K562 (cell line): ENCODE results near the gene LRRC61. TPM values are rescaled to one million over a fixed set of nuclear protein-coding genes. Genes with fewer than 3 reads are reported as not detected.

ENCODE experiments used
- BRD9 ChIP-seq: fragments of 450-650 bp; IDR thresholded peaks from 2 replicates; pipeline ENCODE4 v1.6.1; 2018; ENCODE audit warnings: low read depth; ENCODE audit not compliant: partially characterized antibody
- DIDO1 ChIP-seq: fragments of 450-650 bp; IDR thresholded peaks from 2 replicates; pipeline ENCODE4 v1.6.1; 2016; ENCODE audit warnings: low read depth, missing biosample characterization, missing genetic modification characterization
- FOXP4 ChIP-seq: sonication (generic); formaldehyde crosslinking; IDR thresholded peaks from 2 replicates; pipeline ENCODE4 v1.8.0; 2022; ENCODE audit warnings: mild to moderate bottlenecking, missing genetic modification reagents, borderline replicate concordance
- HNRNPK ChIP-seq: fragments of 200-400 bp; formaldehyde crosslinking; IDR thresholded peaks from one replicate; pipeline ENCODE4 v1.6.1; 2018; ENCODE audit warnings: mild to moderate bottlenecking, low read depth, low read length; ENCODE audit not compliant: poor library complexity, severe bottlenecking
- MYNN ChIP-seq, 2 experiments: sonication (generic); formaldehyde crosslinking in 1 of 2; IDR thresholded peaks; 2 replicates each; pipeline versions ENCODE4 v1.5.0 to v1.6.1; 2016 to 2020; ENCODE audit warnings: antibody characterized with exemption in 1 of 2, missing genetic modification reagents in 1 of 2
- NCOR1 ChIP-seq: fragments of 450-650 bp; IDR thresholded peaks from 2 replicates; pipeline ENCODE4 v1.6.1; 2016; ENCODE audit warnings: mild to moderate bottlenecking, moderate library complexity
- POLR3G ChIP-seq: IDR thresholded peaks from 2 replicates; pipeline ENCODE4 v1.6.1; 2011; ENCODE audit not compliant: insufficient read length, insufficient replicate concordance; ENCODE audit errors: extremely low read depth
- RB1 ChIP-seq: fragments of 450-650 bp; IDR thresholded peaks from 2 replicates; pipeline ENCODE4 v1.6.1; 2017; ENCODE audit warnings: low read depth, mild to moderate bottlenecking
- RHOXF2B ChIP-seq: fragments of 250-450 bp; sonication (Bioruptor Pico); conservative IDR thresholded peaks from 2 replicates; pipeline ENCODE4 v1.5.1; 2021
- SMARCA5 ChIP-seq: fragments of 450-650 bp; IDR thresholded peaks from 2 replicates; pipeline ENCODE4 v1.6.1; 2016
- ZNF668 ChIP-seq: fragments of 250-450 bp; sonication (Bioruptor Pico); IDR thresholded peaks from 2 replicates; pipeline ENCODE4 v1.8.0; 2022; ENCODE audit warnings: mild to moderate bottlenecking, inconsistent platforms
- polyA plus RNA-seq, 8 experiments: library from polyadenylated mRNA; depleted of rRNA in 4 of 8; stranded (reverse) in 5 of 8; unstranded in 3 of 8; fragments of >200 nt; fragmentation: Nextera tagmentation in 2 of 8; fragmentation: Illumina TruSeq in 1 of 8; extraction: Ambion mirVana in 2 of 8; extraction: Trizol in 1 of 8; gene quantifications; 2 replicates each; pipeline versions ENCODE4 v1.2.1 to v1.2.3, GENCODE V29; 2011 to 2014; ENCODE audit warnings: inconsistent platforms in 1 of 8, missing spikeins in 1 of 8
- total RNA-seq, 7 experiments: library from RNA; depleted of rRNA in 6 of 7; stranded (reverse); fragments of >200 nt in 6 of 7; fragmentation: Illumina TruSeq in 2 of 7; extraction: Trizol in 2 of 7; gene quantifications; 2 replicates each; pipeline versions ENCODE4 v1.2.1 to v1.2.3, GENCODE V29; 2011 to 2021; ENCODE audit warnings: low replicate concordance in 1 of 7
- TF ChIP-seq, protein P1 (sequence below): fragments of 200-400 bp; formaldehyde crosslinking; IDR thresholded peaks from 2 replicates; pipeline ENCODE4 v1.6.1; 2017; ENCODE audit warnings: mild to moderate bottlenecking, low read depth, low read length, moderate library complexity
- TF ChIP-seq, protein P2 (sequence below): fragments of 450-650 bp; IDR thresholded peaks from 2 replicates; pipeline ENCODE4 v1.6.1; 2017; ENCODE audit warnings: antibody characterized with exemption

The LRRC61 gene
- total and polyA plus RNA-seq, 9 of the 15 experiments (the other 6 are each of a cell fraction or from before 2014, with no cell fraction given) = 1.3 to 55.2 (median 35.2) TPM

DNA sequence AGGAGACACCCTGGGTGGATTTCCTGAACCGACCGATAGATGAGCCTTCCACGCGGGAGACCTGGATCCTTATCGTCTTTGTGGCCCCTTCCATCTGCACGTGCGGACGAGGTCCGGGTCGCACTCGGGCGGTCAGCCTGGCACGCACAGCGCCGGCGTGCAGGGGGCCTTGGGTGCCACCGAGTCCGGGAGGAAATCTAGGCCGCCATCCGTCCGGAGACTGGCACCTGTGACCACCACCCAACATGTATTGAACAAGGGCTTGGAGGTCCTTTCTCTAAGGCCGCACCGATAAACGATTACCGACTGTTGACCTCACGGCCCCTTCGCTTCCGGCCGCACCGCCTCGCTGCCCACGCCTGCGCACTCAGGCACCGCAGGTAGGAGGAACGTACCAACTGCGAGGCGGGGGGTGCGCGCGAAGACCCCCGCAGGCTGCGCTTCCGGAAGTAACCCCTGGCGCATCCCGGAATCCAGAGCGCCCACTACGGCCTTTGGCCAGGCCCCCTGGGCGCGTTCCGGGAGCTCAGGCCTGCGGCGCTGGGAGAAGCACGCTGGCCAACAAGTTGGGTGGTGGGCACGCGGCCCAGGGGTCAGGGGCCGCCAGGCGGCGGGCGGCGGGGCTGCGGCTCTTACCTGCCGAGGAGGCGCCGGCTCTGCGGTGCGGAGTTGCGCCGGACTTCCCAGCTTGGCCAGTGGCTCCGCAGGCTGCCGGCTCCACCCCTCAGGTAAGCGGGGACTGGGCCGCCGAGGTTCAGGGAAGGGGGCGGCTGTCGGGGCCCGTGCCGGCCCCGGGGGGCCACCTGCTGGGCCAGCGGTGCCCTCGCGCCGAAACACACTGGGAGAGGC, at the start of gene LRRC61, which contains the start of gene ACTR3C (continued):
- TF ChIP-seq ZNF668 (CRISPR knock-in tag) (peak; percentile 83; the same call in 1 of the 2 replicates), RHOXF2B (CRISPR knock-in tag) (0 out of 2 replicates have a peak, but pooled peaks have one; percentile 71), RB1 (peak; percentile 58), DIDO1 (tag) (peak; percentile 85), BRD9 (peak; percentile 96), MYNN (IDR thresholded peaks at IDR 0.05) (no peak; the same call in 1 of the 2 replicates), MYNN (CRISPR knock-in tag; IDR thresholded peaks at IDR 0.05) (no peak), HNRNPK (peak; percentile 43), NCOR1 (no peak; the same call in 1 of the 2 replicates), POLR3G (no peak), SMARCA5 (peak; percentile 42), FOXP4 (peak; percentile 94; the same call in 1 of the 2 replicates)
- TF ChIP-seq, protein P1, sequence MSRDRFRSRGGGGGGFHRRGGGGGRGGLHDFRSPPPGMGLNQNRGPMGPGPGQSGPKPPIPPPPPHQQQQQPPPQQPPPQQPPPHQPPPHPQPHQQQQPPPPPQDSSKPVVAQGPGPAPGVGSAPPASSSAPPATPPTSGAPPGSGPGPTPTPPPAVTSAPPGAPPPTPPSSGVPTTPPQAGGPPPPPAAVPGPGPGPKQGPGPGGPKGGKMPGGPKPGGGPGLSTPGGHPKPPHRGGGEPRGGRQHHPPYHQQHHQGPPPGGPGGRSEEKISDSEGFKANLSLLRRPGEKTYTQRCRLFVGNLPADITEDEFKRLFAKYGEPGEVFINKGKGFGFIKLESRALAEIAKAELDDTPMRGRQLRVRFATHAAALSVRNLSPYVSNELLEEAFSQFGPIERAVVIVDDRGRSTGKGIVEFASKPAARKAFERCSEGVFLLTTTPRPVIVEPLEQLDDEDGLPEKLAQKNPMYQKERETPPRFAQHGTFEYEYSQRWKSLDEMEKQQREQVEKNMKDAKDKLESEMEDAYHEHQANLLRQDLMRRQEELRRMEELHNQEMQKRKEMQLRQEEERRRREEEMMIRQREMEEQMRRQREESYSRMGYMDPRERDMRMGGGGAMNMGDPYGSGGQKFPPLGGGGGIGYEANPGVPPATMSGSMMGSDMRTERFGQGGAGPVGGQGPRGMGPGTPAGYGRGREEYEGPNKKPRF = no peak
- TF ChIP-seq, protein P2, sequence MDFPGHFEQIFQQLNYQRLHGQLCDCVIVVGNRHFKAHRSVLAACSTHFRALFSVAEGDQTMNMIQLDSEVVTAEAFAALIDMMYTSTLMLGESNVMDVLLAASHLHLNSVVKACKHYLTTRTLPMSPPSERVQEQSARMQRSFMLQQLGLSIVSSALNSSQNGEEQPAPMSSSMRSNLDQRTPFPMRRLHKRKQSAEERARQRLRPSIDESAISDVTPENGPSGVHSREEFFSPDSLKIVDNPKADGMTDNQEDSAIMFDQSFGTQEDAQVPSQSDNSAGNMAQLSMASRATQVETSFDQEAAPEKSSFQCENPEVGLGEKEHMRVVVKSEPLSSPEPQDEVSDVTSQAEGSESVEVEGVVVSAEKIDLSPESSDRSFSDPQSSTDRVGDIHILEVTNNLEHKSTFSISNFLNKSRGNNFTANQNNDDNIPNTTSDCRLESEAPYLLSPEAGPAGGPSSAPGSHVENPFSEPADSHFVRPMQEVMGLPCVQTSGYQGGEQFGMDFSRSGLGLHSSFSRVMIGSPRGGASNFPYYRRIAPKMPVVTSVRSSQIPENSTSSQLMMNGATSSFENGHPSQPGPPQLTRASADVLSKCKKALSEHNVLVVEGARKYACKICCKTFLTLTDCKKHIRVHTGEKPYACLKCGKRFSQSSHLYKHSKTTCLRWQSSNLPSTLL = no peak; the same call in 1 of the 2 replicates
